GM12878 (cell line): ENCODE results near the gene NEURL3. TPM values are rescaled to one million over a fixed set of nuclear protein-coding genes. Genes with fewer than 3 reads are reported as not detected.

Experiments
- CBFB ChIP-seq: IDR thresholded peaks from 2 replicates; pipeline ENCODE4 v1.6.1; 2016; ENCODE audit warnings: antibody characterized with exemption, low read depth
- EP300 ChIP-seq, 2 experiments: fragments of 150-350 bp in 1 of 2; IDR thresholded peaks; 2 replicates each; pipeline ENCODE4 v1.6.1; 2011 to 2012; ENCODE audit warnings: low read depth in 2 of 2, low read length in 2 of 2, borderline replicate concordance in 1 of 2, improper control_type of control experiment in 1 of 2, inconsistent platforms in 1 of 2; ENCODE audit not compliant: control insufficient read depth in 1 of 2
- HCFC1 ChIP-seq: fragments of 150-350 bp; IDR thresholded peaks from 2 replicates; pipeline ENCODE4 v1.6.1; 2014; ENCODE audit warnings: low read length
- MTA3 ChIP-seq: IDR thresholded peaks from 2 replicates; pipeline ENCODE4 v1.6.1; 2012; ENCODE audit warnings: low read length, inconsistent platforms, borderline replicate concordance
- POLR2AphosphoS5 ChIP-seq: IDR thresholded peaks from 2 replicates; pipeline ENCODE4 v1.6.1; 2011; ENCODE audit warnings: mild to moderate bottlenecking, low read length, inconsistent platforms
- SIX5 ChIP-seq: IDR thresholded peaks from 2 replicates; pipeline ENCODE4 v1.6.1; 2011; ENCODE audit warnings: mild to moderate bottlenecking, low read depth, low read length, moderate library complexity; ENCODE audit not compliant: severe bottlenecking
- SRF ChIP-seq, 2 experiments: IDR thresholded peaks; 2 replicates each; pipeline ENCODE4 v1.6.1; 2011; ENCODE audit warnings: low read depth in 2 of 2, low read length in 2 of 2, mild to moderate bottlenecking in 1 of 2, moderate library complexity in 1 of 2
- polyA plus RNA-seq, 11 experiments: library from polyadenylated mRNA; depleted of rRNA in 4 of 11; unstranded in 6 of 11; stranded (reverse) in 5 of 11; fragments of >200 nt; fragmentation: Nextera tagmentation in 4 of 11; fragmentation: Illumina TruSeq in 1 of 11; extraction: Ambion mirVana in 4 of 11; extraction: Trizol in 1 of 11; gene quantifications; 1 replicate in 1 of 11; 2 replicates in 10 of 11; pipeline versions ENCODE4 v1.2.1 to v1.2.3, GENCODE V29; 2011 to 2016; ENCODE audit warnings: inconsistent platforms in 2 of 11, missing spikeins in 2 of 11, low read depth in 1 of 11
- total RNA-seq, 4 experiments: library from RNA; depleted of rRNA in 3 of 4; stranded (reverse); fragments of >200 nt in 3 of 4; fragmentation: Illumina TruSeq in 1 of 4; extraction: Trizol in 1 of 4; gene quantifications; 2 replicates each; pipeline versions ENCODE4 v1.2.1 to v1.2.3, GENCODE V29; 2013 to 2021
- TF ChIP-seq, protein P1 (sequence below): IDR thresholded peaks from 2 replicates; pipeline ENCODE4 v1.6.1; 2011; ENCODE audit warnings: low read depth, mild to moderate bottlenecking, low read length, moderate library complexity, borderline replicate concordance; ENCODE audit errors: extremely low read depth
- TF ChIP-seq, protein P2 (sequence below): fragments of 450-650 bp; IDR thresholded peaks from 2 replicates; pipeline ENCODE4 v1.6.1; 2018; ENCODE audit warnings: mild to moderate bottlenecking, low read depth, moderate library complexity; ENCODE audit not compliant: partially characterized antibody
- TF ChIP-seq, protein P3 (sequence below): fragments of 450-650 bp; IDR thresholded peaks from 2 replicates; pipeline ENCODE4 v1.6.1; 2016; ENCODE audit warnings: mild to moderate bottlenecking
- TF ChIP-seq, protein P4 (sequence below): IDR thresholded peaks from 2 replicates; pipeline ENCODE4 v1.6.1; 2012; ENCODE audit warnings: mild to moderate bottlenecking, low read depth, low read length

The NEURL3 gene
- total and polyA plus RNA-seq, 10 of the 15 experiments (the other 5 are each of a cell fraction or from before 2014, with no cell fraction given), result 0.03 to 6.3 (median 0.47) TPM

DNA sequence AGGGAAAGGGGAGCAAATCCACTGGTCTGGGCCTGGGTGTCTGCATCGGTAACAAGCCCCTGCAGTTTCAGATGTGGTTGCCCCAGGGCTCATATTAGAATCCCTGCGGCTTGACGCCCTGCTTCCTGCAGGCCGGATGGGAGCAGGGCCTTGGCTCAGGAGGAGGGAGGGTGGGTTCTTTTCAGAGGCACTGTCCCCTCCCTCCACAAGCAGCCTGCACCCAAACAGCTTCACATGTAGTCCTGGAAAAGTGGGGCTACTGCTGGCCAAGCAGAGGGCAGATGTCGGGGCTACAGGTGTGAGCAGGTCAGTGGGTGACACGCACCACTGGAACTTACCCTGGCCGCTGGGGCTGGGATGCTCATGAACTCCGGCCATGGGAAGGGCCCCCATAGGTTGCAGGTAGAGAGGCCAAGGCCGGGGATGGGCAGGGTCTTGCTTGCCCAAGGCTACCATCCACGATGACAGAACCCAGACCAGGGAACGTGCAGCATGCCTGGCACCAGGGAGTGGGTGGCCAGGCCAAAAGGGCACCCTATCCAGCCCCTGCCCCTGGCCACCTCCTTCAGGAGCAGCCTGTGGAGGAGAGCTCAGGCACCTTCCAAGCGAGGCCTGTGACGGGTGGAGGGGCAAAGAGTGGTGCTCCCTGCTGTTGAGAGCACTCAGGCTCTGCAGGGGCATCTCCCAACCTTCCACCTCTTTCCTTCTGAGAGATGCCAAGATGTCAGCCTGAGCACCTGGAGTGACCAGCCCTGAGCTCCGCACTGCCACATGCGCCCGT lies 48.2 kb upstream of the NEURL3 start (continued):
- TF ChIP-seq, protein P1, sequence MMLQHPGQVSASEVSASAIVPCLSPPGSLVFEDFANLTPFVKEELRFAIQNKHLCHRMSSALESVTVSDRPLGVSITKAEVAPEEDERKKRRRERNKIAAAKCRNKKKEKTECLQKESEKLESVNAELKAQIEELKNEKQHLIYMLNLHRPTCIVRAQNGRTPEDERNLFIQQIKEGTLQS, result no peak
- TF ChIP-seq, protein P2, sequence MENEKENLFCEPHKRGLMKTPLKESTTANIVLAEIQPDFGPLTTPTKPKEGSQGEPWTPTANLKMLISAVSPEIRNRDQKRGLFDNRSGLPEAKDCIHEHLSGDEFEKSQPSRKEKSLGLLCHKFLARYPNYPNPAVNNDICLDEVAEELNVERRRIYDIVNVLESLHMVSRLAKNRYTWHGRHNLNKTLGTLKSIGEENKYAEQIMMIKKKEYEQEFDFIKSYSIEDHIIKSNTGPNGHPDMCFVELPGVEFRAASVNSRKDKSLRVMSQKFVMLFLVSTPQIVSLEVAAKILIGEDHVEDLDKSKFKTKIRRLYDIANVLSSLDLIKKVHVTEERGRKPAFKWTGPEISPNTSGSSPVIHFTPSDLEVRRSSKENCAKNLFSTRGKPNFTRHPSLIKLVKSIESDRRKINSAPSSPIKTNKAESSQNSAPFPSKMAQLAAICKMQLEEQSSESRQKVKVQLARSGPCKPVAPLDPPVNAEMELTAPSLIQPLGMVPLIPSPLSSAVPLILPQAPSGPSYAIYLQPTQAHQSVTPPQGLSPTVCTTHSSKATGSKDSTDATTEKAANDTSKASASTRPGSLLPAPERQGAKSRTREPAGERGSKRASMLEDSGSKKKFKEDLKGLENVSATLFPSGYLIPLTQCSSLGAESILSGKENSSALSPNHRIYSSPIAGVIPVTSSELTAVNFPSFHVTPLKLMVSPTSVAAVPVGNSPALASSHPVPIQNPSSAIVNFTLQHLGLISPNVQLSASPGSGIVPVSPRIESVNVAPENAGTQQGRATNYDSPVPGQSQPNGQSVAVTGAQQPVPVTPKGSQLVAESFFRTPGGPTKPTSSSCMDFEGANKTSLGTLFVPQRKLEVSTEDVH, result peak; percentile 24
- TF ChIP-seq, protein P3, sequence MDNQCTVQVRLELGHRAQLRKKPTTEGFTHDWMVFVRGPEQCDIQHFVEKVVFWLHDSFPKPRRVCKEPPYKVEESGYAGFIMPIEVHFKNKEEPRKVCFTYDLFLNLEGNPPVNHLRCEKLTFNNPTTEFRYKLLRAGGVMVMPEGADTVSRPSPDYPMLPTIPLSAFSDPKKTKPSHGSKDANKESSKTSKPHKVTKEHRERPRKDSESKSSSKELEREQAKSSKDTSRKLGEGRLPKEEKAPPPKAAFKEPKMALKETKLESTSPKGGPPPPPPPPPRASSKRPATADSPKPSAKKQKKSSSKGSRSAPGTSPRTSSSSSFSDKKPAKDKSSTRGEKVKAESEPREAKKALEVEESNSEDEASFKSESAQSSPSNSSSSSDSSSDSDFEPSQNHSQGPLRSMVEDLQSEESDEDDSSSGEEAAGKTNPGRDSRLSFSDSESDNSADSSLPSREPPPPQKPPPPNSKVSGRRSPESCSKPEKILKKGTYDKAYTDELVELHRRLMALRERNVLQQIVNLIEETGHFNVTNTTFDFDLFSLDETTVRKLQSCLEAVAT, result no peak
- TF ChIP-seq POLR2AphosphoS5 (peak; percentile 32), EP300 (IDR thresholded peaks at IDR 0.05; ENCODE audit: borderline replicate concordance in 1 of 2, control insufficient read depth in 1 of 2, low read depth in 2 of 2, low read length in 2 of 2) (no peak), SRF (IDR thresholded peaks at IDR 0.05; ENCODE audit: low read depth in 2 of 2, low read length in 2 of 2) (no peak), MTA3 (no peak; the same call in 1 of the 2 replicates), SIX5 (no peak), HCFC1 (no peak), CBFB (no peak)
- TF ChIP-seq, protein P4, sequence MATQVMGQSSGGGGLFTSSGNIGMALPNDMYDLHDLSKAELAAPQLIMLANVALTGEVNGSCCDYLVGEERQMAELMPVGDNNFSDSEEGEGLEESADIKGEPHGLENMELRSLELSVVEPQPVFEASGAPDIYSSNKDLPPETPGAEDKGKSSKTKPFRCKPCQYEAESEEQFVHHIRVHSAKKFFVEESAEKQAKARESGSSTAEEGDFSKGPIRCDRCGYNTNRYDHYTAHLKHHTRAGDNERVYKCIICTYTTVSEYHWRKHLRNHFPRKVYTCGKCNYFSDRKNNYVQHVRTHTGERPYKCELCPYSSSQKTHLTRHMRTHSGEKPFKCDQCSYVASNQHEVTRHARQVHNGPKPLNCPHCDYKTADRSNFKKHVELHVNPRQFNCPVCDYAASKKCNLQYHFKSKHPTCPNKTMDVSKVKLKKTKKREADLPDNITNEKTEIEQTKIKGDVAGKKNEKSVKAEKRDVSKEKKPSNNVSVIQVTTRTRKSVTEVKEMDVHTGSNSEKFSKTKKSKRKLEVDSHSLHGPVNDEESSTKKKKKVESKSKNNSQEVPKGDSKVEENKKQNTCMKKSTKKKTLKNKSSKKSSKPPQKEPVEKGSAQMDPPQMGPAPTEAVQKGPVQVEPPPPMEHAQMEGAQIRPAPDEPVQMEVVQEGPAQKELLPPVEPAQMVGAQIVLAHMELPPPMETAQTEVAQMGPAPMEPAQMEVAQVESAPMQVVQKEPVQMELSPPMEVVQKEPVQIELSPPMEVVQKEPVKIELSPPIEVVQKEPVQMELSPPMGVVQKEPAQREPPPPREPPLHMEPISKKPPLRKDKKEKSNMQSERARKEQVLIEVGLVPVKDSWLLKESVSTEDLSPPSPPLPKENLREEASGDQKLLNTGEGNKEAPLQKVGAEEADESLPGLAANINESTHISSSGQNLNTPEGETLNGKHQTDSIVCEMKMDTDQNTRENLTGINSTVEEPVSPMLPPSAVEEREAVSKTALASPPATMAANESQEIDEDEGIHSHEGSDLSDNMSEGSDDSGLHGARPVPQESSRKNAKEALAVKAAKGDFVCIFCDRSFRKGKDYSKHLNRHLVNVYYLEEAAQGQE, result no peak
